ENCODE data around the gene ANKRD36.
"Not testable (repeated sequence)": the region's sequence is repeated elsewhere in the genome, so short reads cannot be mapped to it uniquely, and the experiment has no call there.

Gene ANKRD36

DNA sequence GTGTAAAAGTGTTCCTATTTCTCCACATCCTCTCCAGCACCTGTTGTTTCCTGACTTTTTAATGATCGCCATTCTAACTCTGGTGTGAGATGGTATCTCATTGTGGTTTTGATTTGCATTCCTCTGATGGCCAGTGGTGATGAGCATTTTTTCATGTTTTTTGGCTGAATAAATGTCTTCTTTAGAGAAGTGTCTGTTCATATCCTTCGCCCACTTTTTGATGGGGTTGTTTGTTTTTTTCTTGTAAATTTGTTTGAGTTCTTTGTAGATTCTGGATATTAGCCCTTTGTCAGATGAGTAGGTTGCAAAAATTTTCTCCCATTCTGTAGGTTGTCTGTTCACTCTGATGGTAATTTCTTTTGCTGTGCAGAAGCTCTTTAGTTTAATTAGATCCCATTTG is 16.1 kb downstream of the ANKRD36 start:
- DNase-seq, result not testable (repeated sequence)

DNA sequence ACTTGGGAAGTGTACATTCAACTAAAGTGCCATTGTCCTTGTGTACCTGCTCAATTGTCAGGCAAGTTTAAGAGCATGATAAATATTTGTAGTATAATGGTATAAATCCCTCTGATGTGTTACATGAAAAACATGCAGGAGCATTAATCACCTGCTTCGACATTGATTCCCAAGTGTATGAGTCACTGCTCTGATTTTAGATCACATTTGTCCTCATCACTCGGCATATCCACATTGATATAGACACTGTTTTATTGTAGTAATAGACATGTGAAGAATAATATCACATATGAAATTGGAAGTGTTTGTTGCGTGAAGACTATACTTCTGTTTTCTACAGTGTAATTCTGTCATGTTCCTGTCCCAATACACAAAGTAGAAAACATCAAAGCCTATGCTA is 31.1 kb downstream of the ANKRD36 start:
- DNase-seq, result not testable (repeated sequence)

DNA sequence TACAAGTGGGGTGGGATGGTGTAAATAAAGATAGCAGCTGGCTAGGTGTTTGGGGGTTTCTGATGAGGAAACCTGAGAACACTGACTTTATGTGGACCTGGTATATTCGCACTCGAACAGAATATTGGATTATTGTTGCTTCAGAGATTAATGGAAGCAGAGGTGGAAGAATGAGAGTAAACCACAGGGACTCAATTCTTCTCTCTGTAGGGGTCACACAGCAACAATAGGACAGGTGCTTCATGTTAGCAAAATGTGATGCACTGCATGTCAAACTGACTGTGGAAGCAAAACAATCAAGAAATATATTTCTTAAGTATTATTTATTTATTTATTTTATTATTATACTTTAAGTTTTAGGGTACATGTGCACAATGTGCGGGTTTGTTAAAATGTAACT is 53.6 kb downstream of the ANKRD36 start:
- not testable (repeated sequence) for DNase-seq

DNA sequence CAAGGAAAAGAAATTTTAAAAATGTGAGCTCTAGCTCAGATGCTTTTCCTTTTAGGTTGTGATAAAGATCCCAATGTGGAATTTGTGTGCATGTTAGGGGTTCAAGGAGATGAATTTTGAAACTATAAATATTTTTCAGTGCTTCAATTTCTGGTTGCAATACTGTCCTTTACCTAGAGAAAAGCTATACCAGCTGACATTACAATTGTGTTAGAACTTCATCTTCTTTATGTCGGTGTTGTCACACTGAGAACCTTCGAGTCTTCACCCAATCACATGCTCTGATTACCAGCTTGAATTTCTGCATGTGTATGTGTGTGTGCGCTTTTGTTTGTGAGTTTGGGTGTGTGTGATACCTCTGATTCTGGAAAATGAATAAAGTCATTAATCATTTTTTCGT is 55.0 kb downstream of the ANKRD36 start:
- not testable (repeated sequence) for DNase-seq

DNA sequence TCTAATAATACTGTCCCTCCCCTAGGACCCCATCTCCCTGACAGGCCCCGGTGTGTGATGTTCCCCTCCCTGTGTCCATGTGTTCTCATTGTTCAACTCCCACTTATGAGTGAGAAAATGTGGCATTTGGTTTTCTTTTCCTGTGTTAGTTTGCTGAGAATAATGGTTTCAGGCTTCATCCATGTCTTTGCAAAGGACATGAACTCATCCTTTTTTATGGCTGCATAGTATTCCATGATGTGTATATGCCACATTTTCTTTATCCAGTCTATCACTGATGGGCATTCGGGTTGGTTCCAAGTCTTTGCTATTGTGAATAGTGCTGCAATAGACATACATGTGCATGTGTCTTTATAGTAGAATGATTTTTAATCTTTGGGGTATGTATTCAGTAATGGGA is 55.6 kb downstream of the ANKRD36 start:
- not testable (repeated sequence) for DNase-seq

DNA sequence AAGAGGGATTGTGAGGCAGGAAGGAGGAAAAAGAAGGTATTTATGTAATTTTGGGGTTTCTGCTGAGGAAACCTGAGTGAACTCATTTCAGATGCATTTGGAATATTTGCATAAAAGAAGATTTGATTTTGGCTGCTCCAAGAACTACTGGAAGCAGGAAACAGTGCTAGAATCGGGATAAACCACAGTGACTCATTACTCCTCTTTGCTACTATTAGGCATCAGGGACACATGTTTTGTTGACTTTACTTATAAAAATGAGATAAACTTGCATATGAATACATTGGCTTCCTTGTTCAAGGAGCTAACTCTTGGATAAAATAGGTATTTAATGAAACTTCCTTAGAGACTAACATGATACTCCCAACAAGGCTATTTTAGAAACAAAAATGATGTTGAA is 67.4 kb downstream of the ANKRD36 start:
- not testable (repeated sequence) for DNase-seq

DNA sequence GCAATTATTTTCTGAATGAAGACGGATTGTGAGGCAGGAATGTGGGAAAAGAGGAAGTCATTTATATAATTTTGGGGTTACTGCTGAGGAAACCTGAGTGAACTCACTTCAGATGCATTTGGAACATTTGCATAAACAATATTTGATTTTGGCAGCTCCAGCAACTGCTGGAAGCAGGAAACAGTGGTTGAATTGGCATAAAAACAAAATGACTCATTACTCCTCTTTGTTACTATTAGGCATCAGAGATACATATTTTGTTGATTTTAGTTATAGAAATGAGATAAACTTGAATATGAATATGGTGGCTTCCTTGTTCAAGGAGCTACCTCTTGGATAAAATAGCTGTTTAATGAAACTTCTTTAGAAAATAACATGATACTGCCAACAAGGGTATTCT is 82.4 kb downstream of the ANKRD36 start:
- not testable (repeated sequence) for DNase-seq

DNA sequence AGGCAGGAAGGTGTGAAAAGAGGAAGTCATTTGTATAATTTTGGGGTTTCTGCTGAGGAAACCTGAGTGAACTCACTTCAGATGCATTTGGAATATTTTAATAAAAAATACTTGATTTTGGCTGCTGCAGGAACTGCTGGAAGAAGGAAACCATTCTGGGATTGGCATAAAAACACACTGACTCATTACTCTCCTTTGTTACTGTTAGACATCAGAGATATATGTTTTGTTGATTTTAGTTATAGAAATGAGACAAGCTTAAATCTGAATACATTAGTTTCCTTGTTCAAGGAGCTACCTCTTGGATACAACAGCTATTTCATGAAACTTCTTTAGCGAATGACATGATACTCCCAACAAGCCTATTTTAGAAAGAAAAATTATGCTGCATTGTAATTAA is 84.3 kb downstream of the ANKRD36 start:
- not testable (repeated sequence) for DNase-seq

DNA sequence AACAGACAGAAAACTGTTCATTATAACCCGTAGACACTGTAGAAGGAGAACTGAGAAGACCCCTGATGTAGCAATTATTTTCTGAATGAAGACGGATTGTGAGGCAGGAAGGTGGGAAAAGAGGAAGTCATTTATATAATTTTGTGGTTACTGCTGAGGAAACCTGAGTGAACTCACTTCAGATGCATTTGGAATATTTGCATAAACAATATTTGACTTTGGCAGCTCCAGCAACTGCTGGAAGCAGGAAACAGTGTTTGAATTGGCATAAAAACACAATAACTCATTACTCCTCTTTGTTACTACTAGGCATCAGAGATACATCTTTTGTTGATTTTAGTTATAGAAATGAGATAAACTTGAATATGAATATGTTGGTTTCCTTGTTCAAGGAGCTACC is 87.9 kb downstream of the ANKRD36 start:
- peak in 2 of 4 experiments; percentile 16 to 21 for DNase-seq

DNA sequence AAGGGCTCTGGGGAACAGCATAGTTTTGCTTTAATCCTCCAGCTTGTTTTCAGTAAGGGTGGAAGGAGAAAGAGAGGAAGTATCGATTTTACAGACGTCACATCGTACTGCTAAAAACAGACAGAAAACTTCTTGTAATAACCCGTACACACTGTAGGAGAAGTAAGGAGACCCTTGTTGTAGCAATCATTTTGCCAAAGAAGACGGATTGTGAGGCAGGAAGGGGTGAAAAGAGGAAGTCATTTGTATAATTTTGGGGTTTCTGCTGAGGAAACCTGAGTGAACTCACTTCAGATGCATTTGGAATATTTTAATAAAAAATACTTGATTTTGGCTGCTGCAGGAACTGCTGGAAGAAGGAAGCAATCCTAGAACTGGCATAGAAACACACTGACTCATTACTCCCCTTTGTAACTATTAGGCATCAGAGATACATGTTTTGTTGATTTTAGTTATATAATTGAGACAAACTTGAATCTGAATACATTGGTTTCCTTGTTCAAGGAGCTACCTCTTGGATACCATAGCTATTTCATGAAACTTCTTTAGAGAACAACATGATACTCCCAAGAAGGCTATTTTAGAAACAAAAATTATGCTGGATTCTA is 89.8 kb downstream of the ANKRD36 start:
- peak in 3 of 4 experiments; percentile 8 to 37 (median 24) for DNase-seq

DNA sequence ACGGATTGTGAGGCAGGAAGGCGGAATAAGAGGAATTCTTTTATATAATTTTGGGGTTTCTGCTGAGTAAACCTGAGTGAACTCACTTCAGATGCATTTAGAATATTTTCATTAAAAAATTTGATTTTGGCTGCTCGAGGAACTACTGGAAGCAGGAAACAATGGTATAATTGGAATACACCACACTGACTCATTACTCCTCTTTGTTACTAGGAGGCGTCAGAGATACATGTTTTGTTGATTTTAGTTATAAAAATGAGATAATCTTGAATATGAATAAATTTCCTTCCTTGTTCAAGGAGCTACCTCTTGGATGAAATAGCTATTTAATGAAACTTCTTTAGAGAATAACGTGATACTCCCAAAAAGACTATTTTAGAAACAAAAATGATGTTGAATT is 97.4 kb downstream of the ANKRD36 start:
- no peak for DNase-seq

DNA sequence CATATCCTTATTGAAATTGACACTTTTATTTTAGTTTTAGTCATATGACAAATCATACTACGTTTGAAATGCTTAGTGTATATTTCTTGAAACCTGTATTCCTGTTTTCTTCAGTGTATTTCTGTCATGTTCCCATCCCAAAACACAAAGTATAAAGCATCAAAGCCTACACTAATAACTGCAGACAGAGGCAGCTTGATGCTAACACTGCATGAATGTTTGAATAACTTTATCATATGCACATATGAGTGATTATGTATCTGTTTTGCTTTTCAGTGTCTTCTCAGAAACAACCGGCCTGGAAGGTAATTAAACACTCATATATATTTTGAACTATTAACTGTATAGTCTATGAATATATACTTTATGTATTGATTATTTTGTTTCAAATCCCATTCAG is 102.1 kb downstream of the ANKRD36 start:
- not testable (repeated sequence) for DNase-seq

DNA sequence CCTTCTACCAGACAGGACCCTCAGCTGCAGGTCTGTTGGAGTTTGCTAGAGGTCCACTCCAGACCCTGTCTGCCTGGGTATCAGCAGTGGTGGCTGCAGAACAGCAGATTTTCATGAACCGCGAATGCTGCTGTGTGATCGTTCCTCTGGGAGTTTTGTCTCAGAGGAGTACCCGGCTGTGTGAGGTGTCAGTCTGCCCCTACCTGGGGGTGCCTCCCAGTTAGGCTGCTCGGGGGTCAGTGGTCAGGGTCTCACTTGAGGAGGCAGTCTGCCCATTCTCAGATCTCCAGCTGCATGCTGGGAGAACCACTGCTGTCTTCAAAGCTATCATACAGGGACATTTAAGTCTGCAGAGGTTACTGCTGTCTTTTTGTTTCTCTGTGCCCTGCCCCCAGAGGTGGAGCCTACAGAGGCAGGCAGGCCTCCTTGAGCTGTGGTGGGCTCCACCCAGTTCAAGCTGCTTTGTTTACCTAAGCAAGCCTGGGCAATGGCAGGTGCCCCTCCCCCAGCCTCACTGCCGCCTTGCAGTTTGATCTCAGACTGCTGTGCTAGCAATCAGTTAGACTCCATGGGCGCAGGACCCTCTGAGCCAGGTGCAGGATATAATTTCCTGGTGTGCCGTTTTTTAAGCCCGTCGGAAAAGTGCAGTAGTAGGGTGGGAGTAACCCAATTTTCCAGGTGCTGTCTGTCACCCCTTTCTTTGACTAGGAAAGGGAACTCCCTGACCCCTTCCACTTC is 118.1 kb downstream of the ANKRD36 start:
- DNase-seq, result not testable (repeated sequence)

DNA sequence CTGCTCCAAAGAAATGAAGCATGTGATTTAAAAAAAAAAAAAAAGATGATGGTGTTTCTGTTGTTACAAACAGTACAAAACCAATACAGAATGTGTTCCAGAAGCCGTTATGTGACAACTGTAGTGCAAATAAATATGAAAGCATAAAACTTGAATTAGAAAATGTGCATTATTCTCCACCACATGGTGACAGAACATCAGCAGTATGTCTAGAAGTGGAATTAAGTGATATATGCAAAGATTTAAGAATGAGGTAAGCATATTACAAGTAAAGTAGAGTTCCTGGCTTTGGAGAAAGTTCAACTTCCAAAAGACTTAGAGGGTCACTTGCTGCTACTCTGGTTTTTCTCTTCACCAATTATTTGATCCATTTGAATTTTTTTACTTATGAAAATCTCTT is 120.0 kb downstream of the ANKRD36 start:
- not testable (repeated sequence) for DNase-seq

DNA sequence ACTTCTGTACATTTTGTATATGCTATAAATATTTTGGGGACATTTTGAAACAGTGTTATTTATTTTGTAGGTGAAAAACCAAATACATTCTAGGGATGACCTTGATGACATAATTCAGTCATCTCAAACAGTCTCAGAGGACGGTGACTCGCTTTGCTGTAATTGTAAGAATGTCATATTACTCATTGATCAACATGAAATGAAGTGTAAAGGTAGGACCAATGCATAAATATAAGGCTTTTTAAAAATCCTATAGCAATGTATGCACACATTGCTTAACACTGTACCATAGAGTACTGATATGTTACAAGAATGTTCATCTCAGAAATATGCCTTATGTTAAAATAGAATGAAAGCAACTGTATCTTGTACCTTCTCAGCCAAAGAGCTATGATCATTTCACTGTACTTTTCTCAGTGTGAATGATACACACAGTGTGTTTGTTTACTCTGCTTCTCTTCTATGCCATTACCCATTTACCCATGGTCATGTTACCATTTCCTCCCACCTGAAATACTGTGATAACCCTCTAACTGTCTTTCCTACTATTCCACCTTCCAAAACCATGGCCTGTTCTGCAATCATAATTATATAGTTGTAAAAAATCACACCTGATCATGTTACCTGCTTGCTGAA is 120.8 kb downstream of the ANKRD36 start:
- not testable (repeated sequence) for DNase-seq

DNA sequence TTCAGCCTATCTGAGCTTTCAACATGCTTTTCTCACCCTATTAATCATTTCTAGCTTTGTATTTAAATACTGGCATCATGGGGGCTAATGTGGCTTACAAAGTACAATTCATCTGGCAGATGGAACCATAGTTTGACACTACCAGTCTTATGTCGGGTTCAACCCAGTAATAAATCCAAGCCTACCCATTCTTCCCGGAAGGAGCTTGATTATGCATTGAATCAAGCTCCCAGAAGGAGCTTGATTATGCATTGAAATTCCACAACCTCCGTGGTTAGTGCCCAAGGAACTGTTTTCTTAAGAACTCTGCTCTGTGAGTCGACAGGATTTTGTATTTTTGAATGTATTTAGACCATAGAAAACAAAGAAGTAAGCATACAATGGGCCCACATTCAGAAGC is 148.2 kb downstream of the ANKRD36 start:
- DNase-seq, result not testable (repeated sequence)

DNA sequence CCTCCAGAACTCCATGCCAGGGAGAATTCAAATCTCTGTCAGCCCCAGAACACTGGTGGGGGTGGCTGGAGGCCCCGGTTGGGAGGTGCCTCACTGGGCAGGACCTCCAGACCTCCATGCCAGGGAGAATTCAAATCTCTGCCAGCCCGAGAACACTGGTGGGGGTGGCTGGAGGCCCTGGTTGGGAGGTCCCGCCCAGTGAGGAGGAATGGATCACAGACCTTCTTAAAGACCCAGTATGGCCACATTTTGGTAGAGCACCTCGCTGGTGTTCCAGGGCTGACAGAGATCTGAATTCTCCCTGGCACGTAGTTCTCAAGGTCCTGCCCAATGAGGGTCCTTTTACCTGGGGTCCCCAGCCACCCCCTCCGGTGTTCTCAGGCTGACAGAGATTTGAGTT is 153.5 kb downstream of the ANKRD36 start:
- not testable (repeated sequence) for DNase-seq

DNA sequence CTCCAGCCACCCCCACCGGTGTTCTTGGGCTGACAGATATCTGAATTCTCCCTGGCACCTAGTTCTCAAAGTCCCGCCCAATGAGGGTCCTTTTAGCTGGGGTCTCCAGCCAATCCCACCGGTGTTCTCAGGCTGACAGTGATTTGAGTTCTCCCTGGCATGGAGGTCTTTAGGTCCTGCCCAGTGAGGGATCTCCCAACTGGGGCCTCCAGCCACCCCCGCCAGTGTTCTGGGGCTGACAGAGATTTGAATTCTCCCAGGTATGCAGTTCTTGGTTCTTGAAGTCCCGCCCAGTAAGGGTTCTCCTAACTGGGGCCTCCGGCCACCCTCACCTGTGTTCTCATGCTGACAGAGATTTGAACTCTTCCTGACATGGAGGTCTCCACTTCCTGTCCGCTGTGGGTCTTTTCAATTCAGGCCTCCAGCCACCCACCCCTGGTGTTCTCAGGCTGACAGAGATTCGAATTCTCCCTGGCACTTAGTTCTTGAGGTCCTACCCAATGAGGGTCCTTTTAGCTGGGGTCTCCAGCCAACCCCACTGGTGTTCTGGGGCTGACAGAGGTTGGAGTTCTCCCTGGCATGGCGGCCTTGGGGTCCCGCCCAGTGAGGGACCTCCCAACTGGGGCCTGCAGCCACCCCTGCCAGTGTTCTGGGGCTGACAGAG is 154.6 kb downstream of the ANKRD36 start:
- DNase-seq, result peak in 3 of 4 experiments; percentile 1 to 2 (median 1)

DNA sequence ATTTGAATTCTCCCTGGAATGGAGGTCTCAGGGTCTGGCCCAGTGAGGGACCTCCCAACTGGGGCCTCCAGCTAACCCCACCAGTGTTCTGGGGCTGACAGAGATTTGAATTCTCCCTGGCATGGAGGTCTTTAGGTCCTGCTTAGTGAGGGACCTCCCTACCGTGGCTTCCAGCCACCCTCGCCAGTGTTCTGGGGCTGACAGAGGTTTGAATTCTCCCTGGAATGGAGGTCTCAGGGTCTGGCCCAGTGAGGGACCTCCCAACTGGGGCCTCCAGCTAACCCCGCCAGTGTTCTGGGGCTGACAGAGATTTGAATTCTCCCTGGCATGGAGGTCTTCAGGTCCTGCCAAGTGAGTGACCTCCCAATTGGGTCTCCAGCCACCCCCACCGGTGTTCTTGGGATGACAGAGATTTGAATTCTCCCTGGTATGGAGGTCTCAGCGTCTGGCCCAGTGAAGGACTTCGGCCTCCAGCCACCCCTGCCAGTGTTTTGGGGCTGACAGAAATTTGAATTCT is 155.2 kb downstream of the ANKRD36 start:
- peak in 1 of 4 experiments; percentile 0 for DNase-seq

DNA sequence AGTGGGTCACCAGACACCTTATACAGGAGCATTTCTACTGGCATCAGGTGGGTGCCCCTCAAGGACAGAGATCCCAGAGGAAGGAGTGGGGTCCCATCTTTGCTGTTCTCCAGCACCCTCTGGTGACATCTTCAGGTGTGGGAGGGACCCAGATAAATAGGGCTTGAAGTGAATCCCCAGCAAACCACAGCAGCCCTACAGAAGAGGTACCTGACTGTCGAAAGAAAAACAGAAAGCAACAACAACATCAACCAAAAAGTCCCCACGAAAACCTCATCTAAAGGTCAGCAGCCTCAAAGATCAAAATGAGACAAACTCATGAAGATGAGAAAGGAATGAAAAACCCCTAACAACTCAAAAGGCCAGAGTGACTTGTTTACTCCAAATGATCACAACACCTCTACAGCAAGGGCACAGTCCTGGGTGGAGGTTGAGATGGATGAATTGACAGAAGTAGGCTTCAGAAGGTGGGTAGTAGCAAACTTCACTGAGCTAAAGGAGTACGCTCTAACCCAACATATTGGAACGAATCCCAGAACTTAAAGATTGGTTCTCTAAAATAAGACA is 163.4 kb downstream of the ANKRD36 start:
- not testable (repeated sequence) for DNase-seq

DNA sequence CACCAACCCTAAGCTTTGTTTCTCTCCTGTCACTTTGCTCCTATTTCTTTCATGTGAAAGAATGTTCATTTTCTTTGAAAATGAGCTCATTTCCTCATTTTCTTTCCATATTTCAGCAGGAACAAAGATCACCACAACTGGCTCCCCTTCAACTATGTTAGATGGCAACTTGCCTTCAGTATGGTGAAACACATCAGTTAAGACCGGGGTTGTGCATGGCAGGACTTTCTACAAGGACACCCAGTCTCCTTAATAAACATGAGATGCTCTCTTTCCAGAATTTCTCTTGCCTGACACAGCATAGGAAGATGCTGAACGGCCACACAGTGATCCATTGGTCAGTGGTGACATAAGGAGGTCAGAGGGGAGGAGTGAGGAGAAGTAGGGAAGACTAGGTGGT is 172.2 kb downstream of the ANKRD36 start:
- DNase-seq, result not testable (repeated sequence)

DNA sequence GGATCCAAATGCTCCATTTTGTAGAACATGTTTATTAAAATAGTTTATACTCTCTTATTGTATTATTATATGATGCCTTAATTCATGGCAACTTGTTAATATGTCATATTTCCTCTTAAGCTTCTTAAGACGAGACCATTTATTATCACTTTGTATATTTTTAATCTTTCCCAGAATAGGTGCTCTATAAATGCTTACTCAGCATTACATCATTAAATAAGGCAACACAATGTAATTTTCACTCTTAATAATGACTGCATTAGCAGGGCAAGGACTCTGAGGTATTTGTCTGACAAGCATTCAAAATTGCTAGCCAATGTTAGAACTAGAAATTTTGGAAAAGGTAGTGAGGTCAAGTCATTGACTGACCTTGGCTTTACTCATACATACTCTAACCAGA is 180.7 kb downstream of the ANKRD36 start:
- DNase-seq, result not testable (repeated sequence)
